ENCODE results near the gene NISCH.

NISCH gene

GRCh38 chr3:52535411-52536111 is 80.2 kb downstream of the NISCH start:
- Histone ChIP-seq H4K20me1 (ENCODE audit: insufficient read depth, low read length) (no peaks in the 10 kb centered on the region; the same call in 1 of the 2 replicates), H3K9me3 (replicated peaks; ENCODE audit: insufficient read depth, low read length) (no peaks in the 10 kb centered on the region), H3K4me3 (ENCODE audit: low read length) (peak overlapping the region; percentile 51), H3K9ac (ENCODE audit: low read length) (no peak overlapping the region), H3K36me3 (replicated peaks; ENCODE audit: insufficient read depth, low read length) (peaks cover 3% of the 10 kb centered on the region; the same call in 1 of the 2 replicates), H3F3A (ENCODE audit: insufficient read depth, low read length) (peaks cover 19% of the 10 kb centered on the region), H3K4me1 (ENCODE audit: low read length) (peaks cover 18% of the 10 kb centered on the region), H3K27ac (ENCODE audit: low read length) (no peak overlapping the region), H3K9me2 (replicated peaks; ENCODE audit: insufficient read depth, low read length) (no peaks in the 10 kb centered on the region), H3K27me3 (replicated peaks; ENCODE audit: insufficient read depth, low read length) (no peaks in the 10 kb centered on the region), H3K4me2 (ENCODE audit: low read depth, low read length) (peak overlapping the region; percentile 80), H2AFZ (ENCODE audit: low read length) (peak overlapping the region; percentile 79), H3K79me2 (ENCODE audit: low read length) (peaks cover 41% of the 10 kb centered on the region)
- no peak for DNase-seq
- TF ChIP-seq CTCF (IDR thresholded peaks at IDR 0.05; ENCODE audit: low read length) (no peak), EZH2 (optimal IDR thresholded peaks at IDR 0.05; ENCODE audit: low read depth, low read length) (no peak), EZH2phosphoT487 (IDR thresholded peaks at IDR 0.05; ENCODE audit: low read length) (no peak)

GRCh38 chr3:52536112-52536368 is 80.6 kb downstream of the NISCH start:
- no peak overlapping the region for H3K9ac ChIP-seq (ENCODE audit: low read length)
- H3K4me1 ChIP-seq (ENCODE audit: low read length), result peaks cover 18% of the 10 kb centered on the region
- peak overlapping the region; percentile 80 for H3K4me2 ChIP-seq (ENCODE audit: low read depth, low read length)
- no peaks in the 10 kb centered on the region for H3K9me3 ChIP-seq (replicated peaks; ENCODE audit: insufficient read depth, low read length)
- peaks cover 24% of the 10 kb centered on the region for H3F3A ChIP-seq (ENCODE audit: insufficient read depth, low read length)
- H3K9me2 ChIP-seq (replicated peaks; ENCODE audit: insufficient read depth, low read length), result no peaks in the 10 kb centered on the region
- H3K27me3 ChIP-seq (replicated peaks; ENCODE audit: insufficient read depth, low read length), result no peaks in the 10 kb centered on the region
- H2AFZ ChIP-seq (ENCODE audit: low read length), result peak overlapping the region; percentile 79
- peaks cover 45% of the 10 kb centered on the region for H3K79me2 ChIP-seq (ENCODE audit: low read length)
- TF ChIP-seq EZH2phosphoT487 (IDR thresholded peaks at IDR 0.05; ENCODE audit: low read length), result no peak
- TF ChIP-seq CTCF (IDR thresholded peaks at IDR 0.05; ENCODE audit: low read length), result no peak
- no peak for TF ChIP-seq EZH2 (optimal IDR thresholded peaks at IDR 0.05; ENCODE audit: low read depth, low read length)
- H3K36me3 ChIP-seq (replicated peaks; ENCODE audit: insufficient read depth, low read length), result peaks cover 4% of the 10 kb centered on the region; the same call in 1 of the 2 replicates
- H3K4me3 ChIP-seq (ENCODE audit: low read length), result peak overlapping the region; percentile 51
- no peak for DNase-seq
- H4K20me1 ChIP-seq (ENCODE audit: insufficient read depth, low read length), result no peaks in the 10 kb centered on the region; the same call in 1 of the 2 replicates
- H3K27ac ChIP-seq (ENCODE audit: low read length), result no peak overlapping the region

- peaks cover 18% of the 10 kb centered on the region for H3K4me1 ChIP-seq (ENCODE audit: low read length)
- no peaks in the 10 kb centered on the region for H3K27me3 ChIP-seq (replicated peaks; ENCODE audit: insufficient read depth, low read length)
- no peaks in the 10 kb centered on the region for H3K9me3 ChIP-seq (replicated peaks; ENCODE audit: insufficient read depth, low read length)
- H4K20me1 ChIP-seq (ENCODE audit: insufficient read depth, low read length), result no peaks in the 10 kb centered on the region; the same call in 1 of the 2 replicates
- DNase-seq, result peak; percentile 99
- peaks cover 25% of the 10 kb centered on the region for H3F3A ChIP-seq (ENCODE audit: insufficient read depth, low read length)
- H3K36me3 ChIP-seq (replicated peaks; ENCODE audit: insufficient read depth, low read length), result peaks cover 6% of the 10 kb centered on the region; the same call in 1 of the 2 replicates
- peaks cover 51% of the 10 kb centered on the region for H3K79me2 ChIP-seq (ENCODE audit: low read length)
- H3K9ac ChIP-seq (ENCODE audit: low read length), result peak within 1 kb of the TSS; percentile 94
- peak within 1 kb of the TSS; percentile 87 for H3K4me2 ChIP-seq (ENCODE audit: low read depth, low read length)
- peak within 1 kb of the TSS; percentile 79 for H2AFZ ChIP-seq (ENCODE audit: low read length)
- TF ChIP-seq EZH2 (optimal IDR thresholded peaks at IDR 0.05; ENCODE audit: low read depth, low read length), result no peak
- TF ChIP-seq CTCF (IDR thresholded peaks at IDR 0.05; ENCODE audit: low read length), result no peak
- TF ChIP-seq EZH2phosphoT487 (IDR thresholded peaks at IDR 0.05; ENCODE audit: low read length), result no peak
- peak within 1 kb of the TSS; percentile 72 for H3K27ac ChIP-seq (ENCODE audit: low read length)
- no peaks in the 10 kb centered on the region for H3K9me2 ChIP-seq (replicated peaks; ENCODE audit: insufficient read depth, low read length)
- peak within 1 kb of the TSS; percentile 96 for H3K4me3 ChIP-seq (ENCODE audit: low read length)
Measured at GRCh38 chr3:52536369-52537164, 81.2 kb downstream of the NISCH start, which contains the start of gene UQCC5. Gene UQCC5, plus strand, starts transcription at chr3:52536605. Its CDS starts 151 bp downstream, at chr3:52536756.

Measured in MM.1S (cell line).